GM23338 (cell line): Measurements from ENCODE around the gene ATP2A3. TPM values are rescaled to one million over a fixed set of nuclear protein-coding genes. Genes with fewer than 3 reads are reported as not detected.

ENCODE experiments used
- ATAC-seq: fragments of 200-7000 bp; cut with Tn5 transposase; 3 replicates; pipeline ENCODE4 v1.9.1; 2020
- DNase-seq: peaks from one replicate; pipeline ENCODE4 v3.0.0-alpha.2; 2015; ENCODE audit warnings: low spot score
- H2AFZ ChIP-seq: fragments of 200-600 bp; sonication (generic); 2 replicates; pipeline ENCODE4 v1.8.0; 2016; ENCODE audit warnings: antibody characterized with exemption, mild to moderate bottlenecking, moderate library complexity
- H3F3A ChIP-seq: fragments of 200-600 bp; sonication (generic); replicated peaks from 2 replicates; pipeline ENCODE4 v1.8.0; 2017; ENCODE audit warnings: antibody characterized with exemption, mixed run types, low read depth
- H3K27ac ChIP-seq: fragments of 200-600 bp; sonication (generic); 2 replicates; pipeline ENCODE4 v1.6.1; 2016; ENCODE audit warnings: low read depth
- H3K27me3 ChIP-seq: fragments of 200-600 bp; sonication (generic); 2 replicates; pipeline ENCODE4 v1.8.0; 2016; ENCODE audit warnings: mild to moderate bottlenecking, mixed run types, moderate library complexity; ENCODE audit not compliant: insufficient read depth
- H3K36me3 ChIP-seq: fragments of 200-600 bp; sonication (generic); 2 replicates; pipeline ENCODE4 v1.8.0; 2016; ENCODE audit warnings: mild to moderate bottlenecking; ENCODE audit not compliant: insufficient read depth
- H3K4me1 ChIP-seq: fragments of 200-600 bp; sonication (generic); 2 replicates; pipeline ENCODE4 v1.8.0; 2016; ENCODE audit warnings: mild to moderate bottlenecking, moderate library complexity; ENCODE audit not compliant: insufficient read depth
- H3K4me2 ChIP-seq: fragments of 200-600 bp; sonication (generic); 2 replicates; pipeline ENCODE4 v1.7.1; 2017; ENCODE audit warnings: mixed run types
- H3K4me3 ChIP-seq: fragments of 200-600 bp; sonication (generic); 2 replicates; pipeline ENCODE4 v1.6.1; 2016; ENCODE audit warnings: mixed run types
- H3K79me2 ChIP-seq: fragments of 200-600 bp; sonication (generic); replicated peaks from 2 replicates; pipeline ENCODE4 v1.8.0; 2017; ENCODE audit warnings: mild to moderate bottlenecking; ENCODE audit not compliant: insufficient read depth
- H3K9me2 ChIP-seq: fragments of 200-600 bp; sonication (generic); 2 replicates; pipeline ENCODE4 v1.8.0; 2017; ENCODE audit not compliant: insufficient read depth
- H4K20me1 ChIP-seq: fragments of 200-600 bp; sonication (generic); replicated peaks from 2 replicates; pipeline ENCODE4 v1.8.0; 2017; ENCODE audit warnings: mild to moderate bottlenecking; ENCODE audit not compliant: insufficient read depth
- H3K27ac Mint-ChIP-seq: 2 replicates; pipeline ENCODE4 v1.8.0; 2020; ENCODE audit warnings: inconsistent platforms, mild to moderate bottlenecking, moderate library complexity, mixed read lengths
- H3K27me3 Mint-ChIP-seq: 3 replicates; pipeline ENCODE4 v1.8.0; 2022; ENCODE audit warnings: low read depth, mild to moderate bottlenecking, moderate library complexity, mixed read lengths, inconsistent platforms; ENCODE audit not compliant: insufficient read depth, poor library complexity
- H3K36me3 Mint-ChIP-seq: 3 replicates; pipeline ENCODE4 v1.8.0; 2021; ENCODE audit warnings: low read depth, mild to moderate bottlenecking, inconsistent platforms, moderate library complexity, mixed read lengths
- H3K4me1 Mint-ChIP-seq: 3 replicates; pipeline ENCODE4 v1.8.0; 2020; ENCODE audit warnings: mild to moderate bottlenecking, inconsistent platforms, mixed read lengths
- H3K4me3 Mint-ChIP-seq: 3 replicates; pipeline ENCODE4 v1.8.0; 2021; ENCODE audit warnings: moderate library complexity, mild to moderate bottlenecking, inconsistent platforms, mixed read lengths
- H3K9me3 Mint-ChIP-seq: 3 replicates; pipeline ENCODE4 v1.8.0; 2020; ENCODE audit warnings: moderate library complexity, mild to moderate bottlenecking, inconsistent platforms, mixed read lengths
- CREB1 ChIP-seq: fragments of 250-450 bp; sonication (Bioruptor Pico); IDR thresholded peaks from 2 replicates; pipeline ENCODE4 v1.5.0; 2020; ENCODE audit warnings: low read depth, mild to moderate bottlenecking, moderate library complexity
- EZH2 ChIP-seq: fragments of 200-600 bp; sonication (generic); IDR thresholded peaks from one replicate; pipeline ENCODE4 v1.8.0; 2017; ENCODE audit warnings: antibody characterized with exemption, mild to moderate bottlenecking, low read depth; ENCODE audit not compliant: unreplicated experiment
- EZH2phosphoT487 ChIP-seq: fragments of 200-600 bp; sonication (generic); IDR thresholded peaks from one replicate; pipeline ENCODE4 v1.8.1; 2018; ENCODE audit warnings: antibody characterized with exemption; ENCODE audit not compliant: unreplicated experiment
- JUNB ChIP-seq: IDR thresholded peaks from one replicate; pipeline ENCODE4 v1.6.1; 2016; ENCODE audit warnings: antibody characterized with exemption; ENCODE audit not compliant: unreplicated experiment
- NANOG ChIP-seq: IDR thresholded peaks from 2 replicates; pipeline ENCODE4 v1.6.1; 2016; ENCODE audit warnings: antibody characterized with exemption, borderline replicate concordance
- POLR2AphosphoS5 ChIP-seq: IDR thresholded peaks from 2 replicates; pipeline ENCODE4 v1.6.1; 2016; ENCODE audit warnings: antibody characterized with exemption, low read depth
- STAT1 ChIP-seq: IDR thresholded peaks from one replicate; pipeline ENCODE4 v1.6.1; 2016; ENCODE audit warnings: antibody characterized with exemption; ENCODE audit not compliant: unreplicated experiment
- ZNF114 ChIP-seq: fragments of 250-450 bp; sonication (Bioruptor Pico); IDR thresholded peaks from 2 replicates; pipeline ENCODE4 v1.5.0; 2020; ENCODE audit warnings: mild to moderate bottlenecking, moderate library complexity
- ZNF331 ChIP-seq: fragments of 250-450 bp; sonication (Bioruptor Pico); IDR thresholded peaks from 2 replicates; pipeline ENCODE4 v1.5.0; 2020; ENCODE audit warnings: low read depth, mild to moderate bottlenecking, moderate library complexity
- polyA plus RNA-seq: library from polyadenylated mRNA; unstranded; fragments of >200 nt; fragmentation: Nextera tagmentation; extraction: Ambion mirVana; gene quantifications from 2 replicates; pipeline ENCODE4 v1.2.1, GENCODE V29; 2016
- total RNA-seq: library from RNA; depleted of rRNA; stranded (reverse); fragments of >200 nt; shearing (Covaris generic); gene quantifications from 2 replicates; pipeline ENCODE4 v1.2.3, GENCODE V29; 2014
- TF ChIP-seq, protein P1 (sequence below): IDR thresholded peaks from one replicate; pipeline ENCODE4 v1.6.1; 2018; ENCODE audit warnings: antibody characterized with exemption; ENCODE audit not compliant: unreplicated experiment
- TF ChIP-seq, protein P2 (sequence below), 2 experiments: fragments of 200-600 bp in 1 of 2; sonication (generic) in 1 of 2; conservative IDR thresholded peaks; 2 replicates each; pipeline versions ENCODE4 v1.5.1 to v1.6.1; 2016 to 2017; ENCODE audit warnings: antibody characterized with exemption in 2 of 2, low read depth in 2 of 2, mild to moderate bottlenecking in 2 of 2, moderate library complexity in 1 of 2

The ATP2A3 gene
- total and polyA plus RNA-seq, 2 experiments from 2014 or later: 9.6 to 35.2 TPM

DNA sequence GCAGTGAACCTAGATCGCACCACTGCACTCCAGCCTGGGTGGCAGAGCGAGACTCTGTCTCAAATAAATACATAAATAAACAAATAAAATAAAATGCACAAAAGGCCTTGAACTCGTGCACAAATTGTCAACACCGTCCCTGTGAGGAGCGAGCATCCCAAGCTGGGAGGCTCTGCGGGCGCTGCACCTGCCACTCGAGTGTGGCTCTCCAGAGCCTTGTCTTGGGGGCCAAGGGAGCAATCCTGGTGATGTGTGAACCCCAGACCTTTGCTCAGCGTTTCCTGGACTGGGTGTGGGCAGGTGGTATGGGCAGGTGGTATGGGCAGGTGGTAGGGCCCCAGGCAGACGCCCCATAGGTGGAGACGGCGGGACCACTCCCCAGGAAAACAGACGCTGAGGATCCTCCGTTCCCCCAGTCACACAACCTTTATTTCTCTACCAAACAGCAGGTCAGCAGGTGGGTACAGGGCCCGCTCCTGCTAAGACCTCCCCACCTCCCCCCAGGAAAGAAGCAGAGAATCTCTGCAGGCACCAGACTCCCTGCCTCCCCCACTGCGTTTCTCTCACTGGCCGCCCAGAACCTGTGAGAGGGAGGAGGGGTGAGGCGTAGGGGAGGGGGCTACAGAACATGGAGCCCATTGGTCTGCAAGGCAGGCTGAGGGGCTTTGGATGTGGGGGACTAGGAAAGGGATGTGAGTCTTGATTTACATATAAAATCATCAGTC, 40.6 kb downstream of the ATP2A3 start:
- Histone ChIP-seq H3K4me2 (no peak overlapping the region), H3K79me2 (no peaks in the 10 kb centered on the region), H3K36me3 (no peaks in the 10 kb centered on the region), H2AFZ (no peak overlapping the region), H3F3A (no peaks in the 10 kb centered on the region), H3K4me1 (no peaks in the 10 kb centered on the region), H4K20me1 (no peaks in the 10 kb centered on the region), H3K4me3 (no peak overlapping the region), H3K27me3 (no peaks in the 10 kb centered on the region), H3K9me2 (no peaks in the 10 kb centered on the region), H3K27ac (no peak overlapping the region)
- Mint-ChIP-seq H3K27me3 (peaks cover 10% of the 10 kb centered on the region), H3K36me3 (no peaks in the 10 kb centered on the region), H3K4me1 (peaks cover 14% of the 10 kb centered on the region), H3K4me3 (no peak overlapping the region), H3K9me3 (no peaks in the 10 kb centered on the region), H3K27ac (no peak overlapping the region)
- no peak for TF ChIP-seq NANOG
- TF ChIP-seq, protein P1, sequence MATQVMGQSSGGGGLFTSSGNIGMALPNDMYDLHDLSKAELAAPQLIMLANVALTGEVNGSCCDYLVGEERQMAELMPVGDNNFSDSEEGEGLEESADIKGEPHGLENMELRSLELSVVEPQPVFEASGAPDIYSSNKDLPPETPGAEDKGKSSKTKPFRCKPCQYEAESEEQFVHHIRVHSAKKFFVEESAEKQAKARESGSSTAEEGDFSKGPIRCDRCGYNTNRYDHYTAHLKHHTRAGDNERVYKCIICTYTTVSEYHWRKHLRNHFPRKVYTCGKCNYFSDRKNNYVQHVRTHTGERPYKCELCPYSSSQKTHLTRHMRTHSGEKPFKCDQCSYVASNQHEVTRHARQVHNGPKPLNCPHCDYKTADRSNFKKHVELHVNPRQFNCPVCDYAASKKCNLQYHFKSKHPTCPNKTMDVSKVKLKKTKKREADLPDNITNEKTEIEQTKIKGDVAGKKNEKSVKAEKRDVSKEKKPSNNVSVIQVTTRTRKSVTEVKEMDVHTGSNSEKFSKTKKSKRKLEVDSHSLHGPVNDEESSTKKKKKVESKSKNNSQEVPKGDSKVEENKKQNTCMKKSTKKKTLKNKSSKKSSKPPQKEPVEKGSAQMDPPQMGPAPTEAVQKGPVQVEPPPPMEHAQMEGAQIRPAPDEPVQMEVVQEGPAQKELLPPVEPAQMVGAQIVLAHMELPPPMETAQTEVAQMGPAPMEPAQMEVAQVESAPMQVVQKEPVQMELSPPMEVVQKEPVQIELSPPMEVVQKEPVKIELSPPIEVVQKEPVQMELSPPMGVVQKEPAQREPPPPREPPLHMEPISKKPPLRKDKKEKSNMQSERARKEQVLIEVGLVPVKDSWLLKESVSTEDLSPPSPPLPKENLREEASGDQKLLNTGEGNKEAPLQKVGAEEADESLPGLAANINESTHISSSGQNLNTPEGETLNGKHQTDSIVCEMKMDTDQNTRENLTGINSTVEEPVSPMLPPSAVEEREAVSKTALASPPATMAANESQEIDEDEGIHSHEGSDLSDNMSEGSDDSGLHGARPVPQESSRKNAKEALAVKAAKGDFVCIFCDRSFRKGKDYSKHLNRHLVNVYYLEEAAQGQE: no peak
- TF ChIP-seq ZNF331 (CRISPR knock-in tag): no peak
- TF ChIP-seq JUNB: no peak
- TF ChIP-seq ZNF114 (CRISPR knock-in tag): no peak
- no peak for TF ChIP-seq EZH2phosphoT487
- no peak for TF ChIP-seq EZH2
- TF ChIP-seq, protein P2, sequence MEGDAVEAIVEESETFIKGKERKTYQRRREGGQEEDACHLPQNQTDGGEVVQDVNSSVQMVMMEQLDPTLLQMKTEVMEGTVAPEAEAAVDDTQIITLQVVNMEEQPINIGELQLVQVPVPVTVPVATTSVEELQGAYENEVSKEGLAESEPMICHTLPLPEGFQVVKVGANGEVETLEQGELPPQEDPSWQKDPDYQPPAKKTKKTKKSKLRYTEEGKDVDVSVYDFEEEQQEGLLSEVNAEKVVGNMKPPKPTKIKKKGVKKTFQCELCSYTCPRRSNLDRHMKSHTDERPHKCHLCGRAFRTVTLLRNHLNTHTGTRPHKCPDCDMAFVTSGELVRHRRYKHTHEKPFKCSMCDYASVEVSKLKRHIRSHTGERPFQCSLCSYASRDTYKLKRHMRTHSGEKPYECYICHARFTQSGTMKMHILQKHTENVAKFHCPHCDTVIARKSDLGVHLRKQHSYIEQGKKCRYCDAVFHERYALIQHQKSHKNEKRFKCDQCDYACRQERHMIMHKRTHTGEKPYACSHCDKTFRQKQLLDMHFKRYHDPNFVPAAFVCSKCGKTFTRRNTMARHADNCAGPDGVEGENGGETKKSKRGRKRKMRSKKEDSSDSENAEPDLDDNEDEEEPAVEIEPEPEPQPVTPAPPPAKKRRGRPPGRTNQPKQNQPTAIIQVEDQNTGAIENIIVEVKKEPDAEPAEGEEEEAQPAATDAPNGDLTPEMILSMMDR (conservative IDR thresholded peaks at IDR 0.05; ENCODE audit: low read depth in 2 of 2): no peak
- ATAC-seq: no peak
- DNase-seq: no peak

DNA sequence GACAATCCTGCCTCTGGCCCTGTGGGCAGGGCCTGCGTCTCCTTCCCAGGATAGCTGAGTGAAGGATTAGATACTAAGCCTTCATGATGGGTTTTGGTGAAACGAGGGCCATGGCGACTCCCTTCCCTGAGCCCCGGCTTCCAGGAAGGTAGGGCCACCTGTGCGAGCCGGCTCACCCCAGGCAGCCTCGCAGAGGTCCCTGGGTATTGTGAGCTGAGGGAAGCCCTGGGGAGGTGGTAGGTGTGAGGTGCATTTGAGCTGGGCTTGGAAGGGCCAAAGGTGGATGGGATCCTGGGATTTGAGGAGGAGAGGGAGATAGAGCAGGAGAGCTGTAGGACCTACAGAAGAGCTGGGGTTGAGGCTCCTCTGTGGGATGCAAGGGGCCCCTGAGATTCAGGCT, 41.5 kb downstream of the ATP2A3 start:
- no peaks in the 10 kb centered on the region for H3K27me3 ChIP-seq
- no peak for TF ChIP-seq STAT1
- TF ChIP-seq, protein P2 (conservative IDR thresholded peaks at IDR 0.05; ENCODE audit: low read depth in 2 of 2): no peak
- TF ChIP-seq CREB1 (CRISPR knock-in tag): no peak
- TF ChIP-seq, protein P1: no peak
- TF ChIP-seq POLR2AphosphoS5: no peak
- no peak for TF ChIP-seq ZNF331 (CRISPR knock-in tag)
- TF ChIP-seq EZH2: no peak
- TF ChIP-seq ZNF114 (CRISPR knock-in tag): no peak
- no peaks in the 10 kb centered on the region for H3F3A ChIP-seq
- H3K4me1 ChIP-seq: no peaks in the 10 kb centered on the region
- no peaks in the 10 kb centered on the region for H3K79me2 ChIP-seq
- H3K4me3 ChIP-seq: no peak overlapping the region
- no peaks in the 10 kb centered on the region for H3K36me3 ChIP-seq
- no peaks in the 10 kb centered on the region for H3K9me2 ChIP-seq
- DNase-seq (no peak), ATAC-seq (no peak)
- Mint-ChIP-seq H3K36me3 (no peaks in the 10 kb centered on the region), H3K27me3 (peaks cover 8% of the 10 kb centered on the region), H3K4me1 (peaks cover 17% of the 10 kb centered on the region), H3K4me3 (no peak overlapping the region), H3K9me3 (no peaks in the 10 kb centered on the region), H3K27ac (0 out of 2 replicates have a peak overlapping the region, but pooled peaks have one; percentile 57)
- H3K4me2 ChIP-seq: no peak overlapping the region
- no peak overlapping the region for H3K27ac ChIP-seq
- H4K20me1 ChIP-seq: no peaks in the 10 kb centered on the region
- H2AFZ ChIP-seq: no peak overlapping the region
